LoVo (cell line): ENCODE results near the gene NCOA3.
"Not testable (repeated sequence)": the region's sequence is repeated elsewhere in the genome, so short reads cannot be mapped to it uniquely, and the experiment has no call there.

Source experiments
- DNase-seq: peaks from one replicate; pipeline ENCODE4 v3.0.0-alpha.2; 2016; ENCODE audit warnings: low spot score

The NCOA3 gene

GRCh38 chr20:47468290-47469050, 33.2 kb upstream of the NCOA3 start:
- DNase-seq, result no peak

- no peak for DNase-seq
Measured at GRCh38 chr20:47475419-47476044, 26.2 kb upstream of the NCOA3 start.

GRCh38 chr20:47476452-47476851, 25.2 kb upstream of the NCOA3 start:
- DNase-seq, result no peak

- no peak for DNase-seq
Measured at GRCh38 chr20:47479093-47479492, 22.6 kb upstream of the NCOA3 start.

GRCh38 chr20:47479506-47479905, 22.2 kb upstream of the NCOA3 start:
- no peak for DNase-seq

- DNase-seq, result no peak
Measured at GRCh38 chr20:47480239-47480638, 21.4 kb upstream of the NCOA3 start.

- DNase-seq, result no peak
Measured at GRCh38 chr20:47480705-47481104, 21.0 kb upstream of the NCOA3 start.

- no peak for DNase-seq
Measured at GRCh38 chr20:47481330-47482216, 20.1 kb upstream of the NCOA3 start.

GRCh38 chr20:47482705-47483104, 19.0 kb upstream of the NCOA3 start:
- DNase-seq, result no peak

- DNase-seq, result no peak
Measured at GRCh38 chr20:47484303-47484702, 17.4 kb upstream of the NCOA3 start.

- no peak for DNase-seq
Measured at GRCh38 chr20:47487175-47487917, 14.3 kb upstream of the NCOA3 start.

GRCh38 chr20:47489448-47489872, 12.2 kb upstream of the NCOA3 start:
- no peak for DNase-seq

GRCh38 chr20:47490795-47491194, 10.9 kb upstream of the NCOA3 start:
- DNase-seq, result no peak

GRCh38 chr20:47492284-47492683, 9.4 kb upstream of the NCOA3 start:
- DNase-seq, result no peak

- DNase-seq, result peak; percentile 81
Measured at GRCh38 chr20:47493175-47493962, 8.3 kb upstream of the NCOA3 start.

GRCh38 chr20:47493963-47494293, 7.8 kb upstream of the NCOA3 start:
- DNase-seq, result peak; percentile 55

- DNase-seq, result not testable (repeated sequence)
Measured at GRCh38 chr20:47494606-47495005, 7.1 kb upstream of the NCOA3 start.

- DNase-seq, result no peak
Measured at GRCh38 chr20:47496118-47496517, 5.6 kb upstream of the NCOA3 start.

GRCh38 chr20:47498606-47499005, 3.1 kb upstream of the NCOA3 start:
- no peak for DNase-seq

- DNase-seq, result no peak
Measured at GRCh38 chr20:47499053-47499452, 2.6 kb upstream of the NCOA3 start.

- not testable (repeated sequence) for DNase-seq
Measured at GRCh38 chr20:47500082-47500481, 1.6 kb upstream of the NCOA3 start.
